NCI-H774 (cell line): ENCODE results near the gene FKBP4.
"Not testable (repeated sequence)": the region's sequence is repeated elsewhere in the genome, so short reads cannot be mapped to it uniquely, and the experiment has no call there.

Experiments used
- DNase-seq: peaks from one replicate; lab custom pipeline; 2025; lab: John Stamatoyannopoulos, UW

Gene FKBP4, protein sequence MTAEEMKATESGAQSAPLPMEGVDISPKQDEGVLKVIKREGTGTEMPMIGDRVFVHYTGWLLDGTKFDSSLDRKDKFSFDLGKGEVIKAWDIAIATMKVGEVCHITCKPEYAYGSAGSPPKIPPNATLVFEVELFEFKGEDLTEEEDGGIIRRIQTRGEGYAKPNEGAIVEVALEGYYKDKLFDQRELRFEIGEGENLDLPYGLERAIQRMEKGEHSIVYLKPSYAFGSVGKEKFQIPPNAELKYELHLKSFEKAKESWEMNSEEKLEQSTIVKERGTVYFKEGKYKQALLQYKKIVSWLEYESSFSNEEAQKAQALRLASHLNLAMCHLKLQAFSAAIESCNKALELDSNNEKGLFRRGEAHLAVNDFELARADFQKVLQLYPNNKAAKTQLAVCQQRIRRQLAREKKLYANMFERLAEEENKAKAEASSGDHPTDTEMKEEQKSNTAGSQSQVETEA

GRCh38 chr12:2794736-2795289 lies at the start of gene FKBP4:
Gene FKBP4, plus strand, starts transcription at chr12:2794970. Its CDS starts 170 bp downstream, at chr12:2795140.
- DNase-seq = peak; percentile 93

- DNase-seq = no peak
Measured at GRCh38 chr12:2745655-2746054, 49.1 kb upstream of the FKBP4 start.

DNA sequence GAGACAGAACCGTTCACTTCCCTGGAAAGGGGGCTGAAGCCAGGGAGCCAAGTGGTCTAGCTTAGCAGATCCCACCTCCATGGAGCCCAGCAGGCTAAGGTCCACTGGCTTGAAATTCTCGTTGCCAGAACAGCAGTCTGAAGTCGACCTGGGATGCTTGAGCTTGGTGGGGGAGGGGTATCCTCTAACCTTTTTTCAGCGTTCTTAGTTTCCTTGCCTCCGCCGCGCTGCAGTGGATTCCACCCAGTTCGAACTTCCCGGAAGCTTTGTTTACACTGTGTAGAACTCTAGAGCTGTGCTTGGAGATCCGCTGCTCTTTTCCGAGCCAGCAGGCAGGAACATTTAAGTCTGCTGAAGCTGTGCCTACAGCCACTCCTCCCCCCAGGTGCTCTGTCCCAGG lies 45.2 kb upstream of the FKBP4 start:
- no peak for DNase-seq

GRCh38 chr12:2750185-2750584 lies 44.6 kb upstream of the FKBP4 start:
- DNase-seq = no peak

- DNase-seq = no peak
Measured at GRCh38 chr12:2751230-2751629, 43.5 kb upstream of the FKBP4 start.

GRCh38 chr12:2751686-2752085 lies 43.1 kb upstream of the FKBP4 start:
- DNase-seq = no peak

- DNase-seq = no peak
Measured at GRCh38 chr12:2752676-2753371, 41.9 kb upstream of the FKBP4 start.

DNA sequence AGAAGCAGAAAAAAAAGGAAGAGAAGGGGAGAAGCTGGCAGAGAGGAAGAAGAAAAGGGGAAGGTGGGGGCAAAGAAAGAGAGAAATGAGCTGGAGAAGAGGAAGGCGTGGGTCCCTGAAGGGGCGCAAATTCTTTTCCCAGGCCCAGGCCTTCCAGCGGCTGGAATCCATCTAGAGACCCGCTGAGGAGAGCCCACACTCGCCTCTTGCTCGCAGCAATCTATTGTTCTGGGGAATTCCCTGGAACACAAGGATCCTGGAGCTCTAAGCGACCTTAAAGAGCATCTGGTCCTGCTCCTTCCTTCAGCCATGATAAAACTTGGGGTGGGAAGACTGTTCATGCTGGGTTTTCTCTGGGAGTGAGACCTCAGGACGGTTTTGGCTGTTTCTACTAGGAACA lies 41.2 kb upstream of the FKBP4 start:
- no peak for DNase-seq

DNA sequence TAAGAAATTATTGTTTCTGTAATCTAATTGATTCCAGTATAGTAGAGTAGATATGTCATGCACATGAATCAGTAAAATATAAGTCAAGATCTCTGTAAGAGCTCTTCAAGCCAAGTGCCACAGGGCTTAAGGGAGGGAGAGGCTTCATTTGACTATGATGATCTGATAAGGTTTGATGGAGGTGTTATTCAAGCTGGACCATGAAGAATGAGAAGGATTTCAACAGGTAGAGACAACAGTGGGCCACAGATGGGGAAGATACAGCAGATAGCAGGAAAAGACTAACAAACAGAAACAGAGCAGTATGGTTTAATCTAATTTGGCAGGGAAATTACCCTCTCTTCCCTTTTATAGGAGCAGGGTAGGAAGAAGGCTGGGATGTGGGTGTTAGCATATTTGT lies 40.6 kb upstream of the FKBP4 start:
- DNase-seq = no peak

- no peak for DNase-seq
Measured at GRCh38 chr12:2756756-2757155, 38.0 kb upstream of the FKBP4 start.

DNA sequence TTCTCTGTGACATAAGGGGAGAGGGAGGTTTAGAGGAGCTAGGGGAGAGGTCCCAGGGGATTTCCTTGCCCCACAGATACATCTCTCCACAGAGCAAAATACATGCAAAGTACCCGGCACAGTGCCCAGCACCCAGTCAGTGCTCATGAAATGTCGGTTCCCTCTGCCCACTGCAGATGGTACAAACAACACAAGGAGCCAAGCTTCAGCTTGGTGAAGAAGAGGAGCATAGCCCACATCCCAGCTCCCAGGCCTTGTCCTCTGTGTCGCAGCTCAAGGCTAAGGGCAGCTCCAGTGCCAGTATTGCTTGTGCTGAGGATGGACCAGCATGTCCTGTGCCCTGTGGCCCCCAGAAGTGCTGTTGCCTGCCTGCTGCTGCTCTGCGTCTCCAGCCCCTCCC lies 35.0 kb upstream of the FKBP4 start:
- DNase-seq = no peak

- DNase-seq = no peak
Measured at GRCh38 chr12:2764398-2764797, 30.4 kb upstream of the FKBP4 start.

DNA sequence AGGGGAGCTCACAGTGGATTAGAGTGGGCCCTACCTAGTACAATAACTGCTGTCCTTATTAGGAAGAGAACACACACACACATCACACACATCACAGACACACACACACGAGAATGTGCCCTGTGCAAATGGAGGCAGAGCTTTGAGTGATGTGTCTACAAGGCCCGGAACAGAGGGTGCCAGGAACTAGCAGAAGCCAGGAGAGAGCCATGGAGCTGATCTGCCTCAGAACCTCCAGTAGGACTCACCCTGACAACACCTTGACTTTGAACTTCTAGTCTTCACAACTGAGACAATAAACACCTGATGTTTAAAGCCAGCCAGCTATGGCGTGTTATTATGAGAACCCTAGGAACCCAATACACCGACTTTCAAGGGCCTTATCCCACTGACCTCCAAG lies 29.7 kb upstream of the FKBP4 start:
- DNase-seq = no peak

DNA sequence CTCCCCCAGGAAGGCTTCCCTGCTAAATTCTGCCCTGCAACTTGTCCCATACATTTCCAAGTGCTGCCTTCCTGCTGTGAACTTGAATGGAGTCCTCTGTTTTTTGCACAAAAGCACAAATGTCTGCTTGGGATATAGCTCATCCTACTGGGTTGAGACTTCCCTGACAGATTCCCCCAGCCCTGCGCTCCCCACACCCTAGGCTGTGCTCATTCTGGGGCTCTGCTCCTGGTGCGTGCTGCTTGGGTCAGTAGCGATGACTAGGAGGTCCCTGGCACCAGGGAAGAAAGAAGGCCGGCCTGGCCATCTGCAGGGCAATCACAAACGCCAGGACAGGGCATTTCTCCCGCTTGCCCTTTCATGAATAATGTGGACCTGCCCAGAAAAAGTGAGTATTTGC lies 29.2 kb upstream of the FKBP4 start:
- no peak for DNase-seq

- DNase-seq = no peak
Measured at GRCh38 chr12:2768224-2768961, 26.4 kb upstream of the FKBP4 start.

GRCh38 chr12:2769866-2770533 lies 24.8 kb upstream of the FKBP4 start:
- DNase-seq = no peak

DNA sequence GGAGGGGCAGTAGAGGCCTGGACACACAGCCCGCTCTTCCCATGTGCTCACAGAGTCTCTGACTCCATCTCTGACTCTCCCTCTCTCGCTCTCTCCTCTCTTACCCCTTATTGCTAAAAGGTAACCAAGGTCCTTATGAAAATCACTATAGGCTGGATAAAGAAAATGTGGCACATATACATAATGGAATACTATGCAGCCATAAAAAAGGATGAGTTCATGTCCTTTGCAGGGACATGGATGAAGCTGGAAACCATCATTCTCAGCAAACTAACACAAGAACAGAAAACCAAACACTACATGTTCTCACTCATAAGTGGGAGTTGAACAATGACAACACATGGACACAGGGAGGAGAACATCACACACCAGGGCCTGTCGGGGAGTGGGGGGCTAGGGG lies 24.2 kb upstream of the FKBP4 start:
- DNase-seq = not testable (repeated sequence)

GRCh38 chr12:2772370-2772769 lies 22.4 kb upstream of the FKBP4 start:
- no peak for DNase-seq

DNA sequence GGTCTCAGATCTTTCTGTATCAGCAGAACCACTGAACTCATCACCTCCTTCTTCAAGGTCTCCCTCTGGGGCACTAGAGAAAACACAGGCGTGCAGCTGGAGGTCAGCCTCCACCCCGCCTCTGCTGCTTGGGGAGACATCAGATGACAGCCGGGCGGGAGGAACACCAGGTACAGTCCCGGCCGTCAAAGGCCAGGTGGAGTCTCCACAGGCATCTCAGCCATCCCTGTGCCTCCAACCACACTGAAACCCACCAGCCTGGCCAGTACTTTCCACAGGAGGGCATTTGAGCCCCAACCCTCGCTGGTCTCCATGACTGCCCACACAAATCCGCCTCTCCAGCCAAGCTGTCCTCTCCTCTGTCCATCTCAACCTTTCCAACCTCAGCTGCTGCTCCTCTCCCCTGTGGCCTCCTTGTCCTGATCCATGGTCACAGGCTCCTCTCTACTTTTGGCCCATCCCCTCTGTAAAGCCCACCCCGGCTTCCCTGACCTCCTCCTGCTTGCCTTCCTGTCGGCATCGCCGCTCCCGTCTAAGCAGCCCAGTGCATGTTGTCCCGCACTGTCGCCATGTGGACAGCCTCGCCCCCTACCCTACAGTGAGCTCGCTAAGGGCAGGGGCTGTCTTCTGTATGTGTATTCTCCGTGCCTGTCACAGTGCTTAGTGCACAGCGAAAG lies 21.4 kb upstream of the FKBP4 start:
- DNase-seq = no peak

DNA sequence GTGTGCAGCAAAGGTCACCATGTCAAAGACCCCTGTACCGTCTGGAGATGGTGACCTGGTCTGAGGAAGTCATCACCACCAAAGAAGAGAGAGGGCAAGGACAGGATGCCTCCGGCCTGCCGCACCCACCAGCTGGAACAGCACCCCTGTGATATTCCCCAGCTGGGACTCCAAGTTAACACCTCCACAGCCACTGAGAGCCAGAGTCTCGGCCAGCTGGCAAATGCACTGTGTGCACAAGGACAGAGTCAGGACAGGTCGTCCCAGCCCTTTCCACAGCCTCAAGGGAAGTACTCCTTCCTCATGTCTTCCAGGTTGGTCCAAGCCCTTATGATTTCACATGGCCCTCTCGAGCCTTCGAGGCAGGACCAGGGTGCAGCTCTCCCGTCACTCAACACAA lies 19.3 kb upstream of the FKBP4 start:
- DNase-seq = no peak

GRCh38 chr12:2776129-2776806 lies 18.5 kb upstream of the FKBP4 start:
- no peak for DNase-seq
